Thoracic aorta (tissue), 2 donors: ENCODE data around the gene TEX52. TPM values are rescaled to one million over a fixed set of nuclear protein-coding genes. Genes with fewer than 3 reads are reported as not detected.
A peak's percentile ranks its signal among the peaks of the same experiment; 100 is the strongest.

Source experiments
- ATAC-seq: fragments of 150-250 bp; one replicate; pipeline ENCODE4 v1.8.0; 2017; ENCODE audit warnings: low read depth; ENCODE audit not compliant: insufficient number of reproducible peaks, low FRiP score
- DNase-seq: peaks from one replicate; pipeline ENCODE4 v3.0.0-alpha.2; 2020; ENCODE audit warnings: low spot score
- H3K27ac ChIP-seq, 2 donors: fragments of 200-600 bp; sonication (generic); 1 replicate in 1 of 2; 2 replicates in 1 of 2; pipeline ENCODE4 v1.5.1; 2016; ENCODE audit warnings: mild to moderate bottlenecking in 2 of 2, moderate library complexity in 2 of 2
- H3K27me3 ChIP-seq: fragments of 200-600 bp; sonication (generic); replicated peaks from 2 replicates; pipeline ENCODE4 v1.6.0; 2016; ENCODE audit warnings: mild to moderate bottlenecking; ENCODE audit not compliant: insufficient read depth
- H3K36me3 ChIP-seq: fragments of 200-600 bp; sonication (generic); one replicate; pipeline ENCODE4 v1.5.1; 2016
- H3K4me1 ChIP-seq, 2 donors: fragments of 200-600 bp; sonication (generic); 1 replicate in 1 of 2; 2 replicates in 1 of 2; pipeline versions ENCODE4 v1.5.1 to v1.6.0; 2016; ENCODE audit warnings: low read depth in 2 of 2, mild to moderate bottlenecking in 1 of 2; ENCODE audit not compliant: control insufficient read depth in 1 of 2
- H3K4me3 ChIP-seq: fragments of 200-600 bp; sonication (generic); 2 replicates; pipeline ENCODE4 v1.5.1; 2016; ENCODE audit warnings: mild to moderate bottlenecking
- H3K9me3 ChIP-seq: fragments of 200-600 bp; sonication (generic); 2 replicates; pipeline ENCODE4 v1.5.1; 2016
- CTCF ChIP-seq: fragments of 200-600 bp; sonication (generic); IDR thresholded peaks from one replicate; pipeline ENCODE4 v1.5.1; 2019; ENCODE audit warnings: antibody characterized with exemption
- total RNA-seq, 2 donors: library from RNA; depleted of rRNA; stranded (reverse); fragments of >200 nt; gene quantifications; one replicate each; pipeline versions ENCODE4 v1.1.0 to v1.2.3, GENCODE V29; 2016

The TEX52 gene
- total RNA-seq, 2 donors from 2014 or later, result not detected

DNA sequence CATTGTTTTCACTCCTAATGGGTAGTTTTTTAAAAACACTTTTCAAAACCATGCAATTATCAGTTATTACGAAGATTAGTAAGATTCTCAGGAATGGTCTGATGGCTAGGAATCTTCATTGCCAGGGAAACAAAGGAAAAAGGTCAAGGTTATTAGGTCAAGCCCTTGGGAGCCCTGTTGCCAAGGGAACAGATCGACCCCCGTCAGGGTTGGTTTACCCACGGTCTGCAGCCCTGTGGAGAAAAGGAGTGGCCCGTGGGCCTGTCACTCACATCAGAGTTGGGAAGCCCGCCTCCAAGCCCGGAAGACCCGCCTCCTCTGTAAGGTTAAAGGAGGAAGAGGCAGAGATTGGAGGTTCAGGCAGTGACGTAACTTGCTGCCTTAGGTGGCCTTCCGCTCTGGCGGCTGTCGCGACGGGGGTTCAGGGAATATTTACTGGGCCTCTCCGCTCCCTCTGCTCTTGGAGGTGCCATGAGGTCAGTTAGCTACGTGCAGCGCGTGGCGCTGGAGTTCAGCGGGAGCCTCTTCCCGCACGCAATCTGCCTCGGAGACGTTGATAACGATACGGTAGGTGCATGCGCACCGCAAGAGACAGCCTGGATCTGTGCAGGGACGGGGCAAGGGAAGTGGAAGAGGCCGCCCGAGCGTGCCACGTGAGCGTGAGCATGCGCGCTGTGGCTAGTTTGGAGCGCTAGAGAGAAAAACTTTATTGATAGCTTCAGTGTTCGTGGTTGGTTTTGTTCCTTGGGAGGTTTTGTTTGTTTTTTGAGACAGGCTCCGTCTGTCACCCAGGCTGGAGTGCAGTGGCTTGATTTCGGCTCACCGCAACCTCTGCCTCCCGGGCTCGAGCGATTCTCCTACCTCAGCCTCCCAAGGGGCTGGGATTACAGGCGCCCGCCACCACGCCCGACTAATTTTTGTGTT lies 44.3 kb downstream of the TEX52 start, which contains the start of gene ITFG2:
Gene ITFG2, plus strand, starts transcription at position 379 of the 924 bp plus-strand sequence. Its CDS starts 93 bp downstream, at position 472.
- H3K4me1 ChIP-seq, result peaks cover 8 to 18% of the 10 kb centered on the region in 2 donors
- peak within 1 kb of the TSS; percentile 91 to 95 for H3K27ac ChIP-seq
- peak within 1 kb of the TSS; percentile 92 for H3K4me3 ChIP-seq
- DNase-seq (peak; percentile 98), ATAC-seq (peak; percentile 100)
- H3K27me3 ChIP-seq, result no peaks in the 10 kb centered on the region
- TF ChIP-seq CTCF, result no peak
- H3K36me3 ChIP-seq, result peaks cover 8% of the 10 kb centered on the region
- H3K9me3 ChIP-seq, result no peaks in the 10 kb centered on the region

DNA sequence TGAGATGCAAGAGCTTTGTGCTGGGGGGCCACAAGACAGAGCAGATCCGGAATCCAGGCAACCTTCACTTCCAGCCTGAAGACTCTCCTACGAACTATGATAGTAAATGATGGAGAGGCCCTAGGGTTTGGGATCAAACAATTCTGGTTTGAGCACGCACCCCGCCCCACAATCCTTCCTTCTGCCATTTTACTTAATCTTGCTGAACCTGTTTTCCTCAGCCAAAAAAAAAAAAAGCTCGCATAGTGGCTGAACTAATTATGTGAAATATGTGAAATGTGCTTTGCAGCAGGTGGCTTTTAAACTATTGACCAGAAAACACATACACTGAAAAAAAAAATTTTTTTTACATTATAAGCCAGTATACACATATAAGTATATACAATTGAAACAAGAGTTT lies 45.0 kb downstream of the TEX52 start:
- H3K27me3 ChIP-seq, result no peaks in the 10 kb centered on the region
- no peaks in the 10 kb centered on the region for H3K9me3 ChIP-seq
- ATAC-seq, result no peak
- DNase-seq, result no peak
- H3K4me1 ChIP-seq, result peaks cover 8 to 18% of the 10 kb centered on the region in 2 donors
- no peak for TF ChIP-seq CTCF
- H3K4me3 ChIP-seq, result peak overlapping the region; percentile 92
- H3K36me3 ChIP-seq, result peaks cover under 1% of the 10 kb centered on the region
- H3K27ac ChIP-seq, result peak overlapping the region; percentile 91 to 95

DNA sequence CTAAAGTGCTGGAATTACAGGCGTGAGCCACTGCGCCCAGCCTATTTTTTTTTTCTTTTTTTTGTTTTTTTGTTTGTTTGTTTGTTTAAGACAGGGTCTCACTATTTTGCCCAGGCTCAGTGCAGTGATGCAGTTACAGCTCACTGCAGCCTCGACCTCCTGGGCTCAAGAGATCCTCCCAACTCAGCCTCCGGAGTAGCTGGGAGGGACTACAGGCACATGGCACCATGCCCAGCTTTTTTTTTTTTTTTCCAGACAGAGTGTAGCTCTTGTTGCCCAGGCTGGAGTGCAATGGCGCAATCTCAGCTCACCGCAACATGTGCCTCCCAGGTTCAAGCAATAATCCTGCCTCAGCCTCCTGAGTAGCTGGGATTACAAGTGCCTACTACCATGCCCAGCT lies 50.1 kb downstream of the TEX52 start:
- no peaks in the 10 kb centered on the region for H3K9me3 ChIP-seq
- H3K4me3 ChIP-seq, result no peak overlapping the region
- DNase-seq, result no peak
- TF ChIP-seq CTCF, result no peak
- peaks cover 24% of the 10 kb centered on the region for H3K36me3 ChIP-seq
- no peak overlapping the region for H3K27ac ChIP-seq
- H3K4me1 ChIP-seq, result peaks cover 5 to 23% of the 10 kb centered on the region in 2 donors
- no peak for ATAC-seq
- H3K27me3 ChIP-seq, result no peaks in the 10 kb centered on the region

DNA sequence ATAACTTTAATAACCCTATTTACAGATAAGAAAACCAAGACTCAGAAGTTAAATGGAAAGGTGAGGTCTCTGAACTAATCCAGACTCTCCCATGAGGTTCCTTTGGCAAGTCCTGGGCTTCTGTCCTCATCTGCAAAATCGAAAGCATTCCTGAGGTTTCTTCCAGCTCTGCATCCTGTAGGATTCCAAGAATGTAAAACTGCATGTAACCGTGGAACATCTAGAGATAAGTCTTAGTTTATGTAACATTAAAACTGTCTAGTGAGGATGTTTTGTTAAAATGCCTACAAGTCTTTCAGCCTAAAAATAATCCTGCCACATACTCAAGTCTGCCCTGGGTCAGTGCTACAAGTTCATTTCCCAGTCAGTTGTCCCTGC lies 51.7 kb downstream of the TEX52 start:
- ATAC-seq, result no peak

More for the DNA sequence above, 51.7 kb downstream of the TEX52 start:
- Histone ChIP-seq H3K4me1 (peaks cover 5 to 21% of the 10 kb centered on the region in 2 donors), H3K9me3 (no peaks in the 10 kb centered on the region), H3K27ac (peak overlapping the region in 1 of 2 donors; percentile 6), H3K36me3 (peaks cover 37% of the 10 kb centered on the region), H3K4me3 (no peak overlapping the region), H3K27me3 (no peaks in the 10 kb centered on the region)
- DNase-seq, result no peak
- no peak for TF ChIP-seq CTCF
